Stimulated activated CD8-positive, alpha-beta memory T cell treated with anti-CD3 and anti-CD28 coated beads, Interleukin-7, amount 100 ng/mL, for 48 hours (primary cell): ENCODE data around the gene PPP1R3E.

Source experiments
- DNase-seq, 2 donors: peaks; one replicate each; pipeline ENCODE4 v3.0.0-alpha.2; 2020; ENCODE audit warnings: low read depth in 1 of 2; ENCODE audit errors: extremely low read depth in 1 of 2

PPP1R3E gene

GRCh38 chr14:23322568-23323517 lies 20.2 kb upstream of the PPP1R3E start:
- DNase-seq: no peak

DNA sequence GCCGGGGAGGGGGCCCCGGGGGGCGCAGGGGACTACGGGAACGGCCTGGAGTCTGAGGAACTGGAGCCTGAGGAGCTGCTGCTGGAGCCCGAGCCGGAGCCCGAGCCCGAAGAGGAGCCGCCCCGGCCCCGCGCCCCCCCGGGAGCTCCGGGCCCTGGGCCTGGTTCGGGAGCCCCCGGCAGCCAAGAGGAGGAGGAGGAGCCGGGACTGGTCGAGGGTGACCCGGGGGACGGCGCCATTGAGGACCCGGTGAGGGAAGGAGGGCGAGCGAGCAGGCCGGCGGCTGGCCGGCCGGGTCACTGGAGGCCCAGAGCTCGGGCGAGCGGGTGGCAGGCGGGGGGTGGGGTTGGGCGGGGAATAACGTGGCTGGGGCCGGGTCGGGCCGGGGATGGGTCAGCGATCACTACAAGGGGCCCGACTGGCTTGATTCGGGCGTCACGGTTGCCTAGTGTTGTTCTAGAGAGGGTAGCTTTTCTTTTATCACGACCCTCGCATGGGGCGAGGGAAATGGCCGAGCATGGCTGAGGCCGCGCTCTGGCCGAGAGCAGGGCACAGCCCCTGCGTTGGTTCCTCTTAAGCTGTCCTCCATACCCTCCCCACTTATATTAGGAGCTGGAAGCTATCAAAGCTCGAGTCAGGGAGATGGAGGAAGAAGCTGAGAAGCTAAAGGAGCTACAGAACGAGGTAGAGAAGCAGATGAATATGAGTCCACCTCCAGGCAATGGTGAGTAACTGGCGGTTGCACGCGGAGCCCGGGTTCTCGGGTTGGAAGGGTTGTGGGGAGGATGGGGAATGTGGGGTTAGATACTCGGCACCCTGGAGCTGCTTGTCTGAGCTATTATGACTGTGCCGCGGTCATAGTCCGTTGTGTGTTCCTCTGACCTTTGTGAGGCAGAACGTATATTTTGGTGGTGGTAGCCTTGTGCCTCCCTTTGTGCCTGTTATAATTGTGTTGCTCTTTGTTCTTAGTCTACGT lies 19.2 kb upstream of the PPP1R3E start:
- peak; percentile 42 to 53 for DNase-seq

DNA sequence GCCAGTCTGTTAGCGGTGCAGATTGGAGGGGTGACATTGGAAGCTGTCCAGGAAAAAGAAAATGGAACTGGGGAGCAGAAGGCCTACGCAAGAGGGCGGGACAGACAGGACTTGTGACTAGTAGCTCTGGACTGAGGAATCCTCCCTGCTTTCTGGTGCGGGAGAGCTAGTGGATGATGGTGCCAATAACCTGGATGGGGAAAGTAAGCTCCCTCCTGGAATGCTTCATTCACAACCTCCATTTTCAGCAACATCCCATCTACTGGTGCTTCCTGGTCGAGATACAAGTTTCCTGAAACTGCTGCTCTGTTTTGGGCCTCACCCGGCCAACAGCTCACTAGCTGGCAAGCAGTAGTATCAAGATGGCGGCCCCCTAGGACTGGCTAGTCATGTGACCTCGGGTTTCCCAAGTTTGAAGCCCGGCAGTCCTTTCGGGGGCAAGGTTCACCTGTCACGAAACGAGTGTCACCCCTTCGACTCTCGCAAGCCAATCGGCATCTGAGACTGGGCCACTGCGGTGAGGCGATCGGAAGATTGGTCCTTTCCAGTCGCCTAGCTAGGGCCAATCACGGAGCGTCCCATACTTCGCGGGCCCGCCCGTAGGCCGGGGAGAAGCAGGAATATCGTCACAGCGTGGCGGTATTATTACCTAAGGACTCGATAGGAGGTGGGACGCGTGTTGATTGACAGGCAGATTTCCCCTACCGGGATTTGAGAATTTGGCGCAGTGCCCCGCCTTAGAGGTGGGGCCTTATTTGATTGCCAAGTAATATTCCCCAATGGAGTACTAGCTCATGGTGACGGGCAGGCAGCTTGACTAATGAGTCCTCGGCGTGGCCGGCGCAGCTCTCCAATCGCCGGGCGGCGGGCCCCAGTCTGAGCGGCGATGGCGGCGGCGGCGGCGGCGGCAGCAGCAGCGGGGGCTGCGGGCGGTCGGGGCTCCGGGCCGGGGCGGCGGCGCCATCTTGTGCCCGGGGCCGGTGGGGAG lies 18.2 kb upstream of the PPP1R3E start, which contains the start of gene PABPN1:
Gene PABPN1 (plus strand): TSS at position 874 of the 988 bp plus-strand sequence. CDS start 13 bp downstream, at position 887.
- DNase-seq: peak; percentile 92 to 98

GRCh38 chr14:23319746-23320583 lies 17.3 kb upstream of the PPP1R3E start:
- DNase-seq: no peak

- DNase-seq: no peak
These were observed 13.6 kb upstream of the PPP1R3E start for GRCh38 chr14:23316300-23316699.

DNA sequence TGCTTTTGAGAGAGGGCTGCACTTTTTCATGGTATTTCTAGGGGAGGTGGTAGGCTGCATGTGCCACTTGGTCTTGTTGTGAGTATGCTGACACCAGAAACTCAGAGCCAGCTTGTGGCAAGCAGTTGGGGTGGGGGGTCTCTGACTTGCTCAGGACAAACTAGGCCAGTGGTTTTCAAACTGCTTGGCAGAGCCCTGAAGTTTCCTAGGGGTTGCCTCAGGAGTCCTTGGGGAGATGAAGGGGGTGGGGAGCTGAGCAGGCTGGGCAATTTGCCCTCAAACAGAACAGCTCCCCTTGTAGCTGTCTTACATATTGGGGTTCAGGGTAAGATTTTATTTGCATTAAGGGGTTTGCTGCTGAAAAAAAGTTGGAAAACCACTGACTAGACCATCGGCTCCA lies 7.9 kb upstream of the PPP1R3E start:
- DNase-seq: no peak

DNA sequence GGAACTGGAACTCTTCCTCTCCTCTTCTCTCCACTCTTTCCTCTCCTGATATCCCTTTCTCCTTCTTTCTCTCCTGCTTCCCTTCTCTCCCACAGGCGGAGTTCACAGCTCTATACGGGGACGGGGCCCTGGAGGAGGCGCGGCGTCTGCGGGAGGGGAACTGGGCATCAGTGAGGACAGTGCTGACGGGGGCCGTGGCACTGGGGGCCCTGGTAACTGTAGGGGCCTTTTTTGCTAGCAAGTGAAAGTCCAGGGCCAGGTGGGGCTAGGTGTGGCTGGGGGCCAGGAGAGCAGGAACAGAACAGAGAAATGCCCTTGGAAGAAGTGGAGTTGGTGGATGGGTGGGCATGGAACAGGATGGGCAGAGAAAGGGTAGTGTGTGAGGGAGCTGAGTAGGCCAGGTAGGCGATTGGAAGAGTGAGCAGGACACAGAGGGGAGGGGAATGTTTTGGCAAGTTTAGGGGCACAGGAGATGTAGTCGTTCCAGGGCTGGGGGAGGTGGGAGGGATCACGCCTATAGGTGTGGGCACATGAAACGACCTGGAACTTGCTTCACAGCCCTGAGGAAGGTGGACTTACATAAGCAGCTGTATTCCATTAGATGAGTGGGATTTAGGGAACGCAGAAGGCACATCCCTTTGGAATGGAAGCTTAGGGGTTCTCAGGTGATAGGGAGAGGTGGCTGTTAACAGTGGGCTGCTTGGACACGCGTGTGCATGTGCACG lies 6.2 kb upstream of the PPP1R3E start:
- no peak for DNase-seq

GRCh38 chr14:23307687-23308644 lies 5.3 kb upstream of the PPP1R3E start:
- DNase-seq: no peak

- DNase-seq: no peak
These were observed 4.5 kb upstream of the PPP1R3E start for GRCh38 chr14:23307146-23307530.

- no peak for DNase-seq
These were observed 3.9 kb upstream of the PPP1R3E start, which contains the start of gene BCL2L2 for GRCh38 chr14:23306412-23307145. Gene BCL2L2, plus strand, starts transcription at chr14:23306833. Its CDS starts 935 bp downstream, at chr14:23307768.

DNA sequence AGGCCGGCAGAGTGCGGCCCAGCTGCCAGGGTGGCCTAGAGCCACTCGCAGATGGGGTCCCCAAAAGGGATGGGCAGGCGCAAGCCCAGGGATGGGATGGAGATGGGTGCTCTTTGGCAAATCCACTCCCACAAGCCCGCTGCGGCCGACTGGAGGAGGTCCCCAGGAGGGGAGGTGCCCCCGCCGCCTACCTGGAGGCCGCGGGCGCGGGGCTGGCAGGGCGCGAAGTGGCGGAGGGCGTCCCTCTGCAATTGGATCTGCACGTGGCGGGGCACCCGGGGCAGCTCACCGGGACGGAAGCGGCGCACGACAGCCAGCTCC lies 730 bp downstream of the PPP1R3E start:
- DNase-seq: no peak

- peak; percentile 93 to 98 for DNase-seq
These were observed 1.2 kb downstream of the PPP1R3E start for GRCh38 chr14:23301288-23301968.

- DNase-seq: no peak
These were observed 1.9 kb downstream of the PPP1R3E start for GRCh38 chr14:23300687-23301223.

DNA sequence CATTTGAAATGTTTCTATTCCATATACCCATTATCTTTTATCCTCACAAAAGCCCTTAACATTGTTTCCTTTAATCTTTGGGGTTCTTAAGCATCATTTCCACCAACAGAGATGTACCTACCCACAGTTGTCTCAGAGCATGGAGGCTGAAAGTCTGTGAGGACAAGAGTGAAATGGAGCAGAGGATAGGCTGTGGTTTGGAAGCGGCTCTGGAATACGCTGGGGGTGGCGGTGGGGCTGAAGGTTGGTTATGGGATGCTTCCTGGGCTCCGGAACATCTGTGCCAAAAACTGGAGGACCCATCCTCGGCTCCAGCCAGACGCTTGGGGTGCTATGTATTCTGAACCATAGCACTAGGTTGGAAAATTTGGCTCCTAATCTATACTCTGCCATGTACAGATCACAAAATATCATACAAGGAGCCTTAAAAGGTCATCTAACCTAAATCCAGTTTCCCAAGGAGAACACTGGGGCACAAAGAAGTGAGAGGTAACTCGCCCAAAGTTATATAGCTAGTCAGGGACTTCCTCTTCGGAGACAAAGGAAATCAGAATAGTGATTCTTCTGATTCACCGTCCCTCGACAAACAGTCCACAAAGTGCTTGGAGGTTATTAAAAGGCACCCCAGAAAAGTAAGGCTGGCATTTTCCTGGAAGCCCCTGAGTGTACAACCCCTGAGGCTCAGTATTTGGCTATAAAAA lies 2.5 kb downstream of the PPP1R3E start:
- DNase-seq: no peak

- no peak for DNase-seq
These were observed 3.3 kb downstream of the PPP1R3E start for GRCh38 chr14:23299211-23299957.
